Left kidney (tissue), 8 donors: ENCODE data around the gene VPS37B. TPM values are rescaled to one million over a fixed set of nuclear protein-coding genes. Genes with fewer than 3 reads are reported as not detected.
"Not testable (repeated sequence)": the region's sequence is repeated elsewhere in the genome, so short reads cannot be mapped to it uniquely, and the experiment has no call there.

ENCODE experiments used
- DNase-seq: peaks from one replicate; pipeline ENCODE4 v3.0.0-alpha.2; 2013
- long read RNA-seq, 8 donors: transcript quantifications; one replicate each; lab custom pipeline, GENCODE V29; 2026
- polyA plus RNA-seq: library from polyadenylated mRNA; unstranded; fragments of 120-200 nt; gene quantifications from one replicate; pipeline ENCODE4 v1.2.1, GENCODE V29; 2013; ENCODE audit not compliant: insufficient read length

The VPS37B gene, protein sequence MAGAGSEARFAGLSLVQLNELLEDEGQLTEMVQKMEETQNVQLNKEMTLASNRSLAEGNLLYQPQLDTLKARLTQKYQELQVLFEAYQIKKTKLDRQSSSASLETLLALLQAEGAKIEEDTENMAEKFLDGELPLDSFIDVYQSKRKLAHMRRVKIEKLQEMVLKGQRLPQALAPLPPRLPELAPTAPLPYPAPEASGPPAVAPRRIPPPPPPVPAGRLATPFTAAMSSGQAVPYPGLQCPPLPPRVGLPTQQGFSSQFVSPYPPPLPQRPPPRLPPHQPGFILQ
- 23.3 TPM for polyA plus RNA-seq
- long read RNA-seq, donor 1, transcript VPS37B-201 (4 exons, 3,028 nt): major isoform, 21 of 21 reads
- long read RNA-seq, donor 1, partial matches to known transcripts: 0 of 21 reads
- long read RNA-seq, donor 1, other reads (novel, unspliced or antisense): 0 of 21 reads
- long read RNA-seq, donor 2, transcript VPS37B-201 (4 exons, 3,028 nt): major isoform, 15 of 16 reads
- long read RNA-seq, donor 2, partial matches to known transcripts: 0 of 16 reads
- long read RNA-seq, donor 2, other reads (novel, unspliced or antisense): 0 of 16 reads
- long read RNA-seq, donor 3, transcript VPS37B-201 (4 exons, 3,028 nt): major isoform, 11 of 11 reads
- long read RNA-seq, donor 3, partial matches to known transcripts: 0 of 11 reads
- long read RNA-seq, donor 3, other reads (novel, unspliced or antisense): 0 of 11 reads
- long read RNA-seq, donor 4: 0 reads
- long read RNA-seq, donor 5, transcript VPS37B-201 (4 exons, 3,028 nt): major isoform, 15 of 15 reads
- long read RNA-seq, donor 5, partial matches to known transcripts: 0 of 15 reads
- long read RNA-seq, donor 5, other reads (novel, unspliced or antisense): 0 of 15 reads
- long read RNA-seq, donor 6, transcript VPS37B-201 (4 exons, 3,028 nt): major isoform, 16 of 16 reads
- long read RNA-seq, donor 6, partial matches to known transcripts: 0 of 16 reads
- long read RNA-seq, donor 6, other reads (novel, unspliced or antisense): 0 of 16 reads
- long read RNA-seq, donor 7, transcript VPS37B-201 (4 exons, 3,028 nt): major isoform, 19 of 19 reads
- long read RNA-seq, donor 7, partial matches to known transcripts: 0 of 19 reads
- long read RNA-seq, donor 7, other reads (novel, unspliced or antisense): 0 of 19 reads
- long read RNA-seq, donor 8, partial matches to known transcripts: 0 of 3 reads
- long read RNA-seq, donor 8, other reads (novel, unspliced or antisense): 0 of 3 reads

DNA sequence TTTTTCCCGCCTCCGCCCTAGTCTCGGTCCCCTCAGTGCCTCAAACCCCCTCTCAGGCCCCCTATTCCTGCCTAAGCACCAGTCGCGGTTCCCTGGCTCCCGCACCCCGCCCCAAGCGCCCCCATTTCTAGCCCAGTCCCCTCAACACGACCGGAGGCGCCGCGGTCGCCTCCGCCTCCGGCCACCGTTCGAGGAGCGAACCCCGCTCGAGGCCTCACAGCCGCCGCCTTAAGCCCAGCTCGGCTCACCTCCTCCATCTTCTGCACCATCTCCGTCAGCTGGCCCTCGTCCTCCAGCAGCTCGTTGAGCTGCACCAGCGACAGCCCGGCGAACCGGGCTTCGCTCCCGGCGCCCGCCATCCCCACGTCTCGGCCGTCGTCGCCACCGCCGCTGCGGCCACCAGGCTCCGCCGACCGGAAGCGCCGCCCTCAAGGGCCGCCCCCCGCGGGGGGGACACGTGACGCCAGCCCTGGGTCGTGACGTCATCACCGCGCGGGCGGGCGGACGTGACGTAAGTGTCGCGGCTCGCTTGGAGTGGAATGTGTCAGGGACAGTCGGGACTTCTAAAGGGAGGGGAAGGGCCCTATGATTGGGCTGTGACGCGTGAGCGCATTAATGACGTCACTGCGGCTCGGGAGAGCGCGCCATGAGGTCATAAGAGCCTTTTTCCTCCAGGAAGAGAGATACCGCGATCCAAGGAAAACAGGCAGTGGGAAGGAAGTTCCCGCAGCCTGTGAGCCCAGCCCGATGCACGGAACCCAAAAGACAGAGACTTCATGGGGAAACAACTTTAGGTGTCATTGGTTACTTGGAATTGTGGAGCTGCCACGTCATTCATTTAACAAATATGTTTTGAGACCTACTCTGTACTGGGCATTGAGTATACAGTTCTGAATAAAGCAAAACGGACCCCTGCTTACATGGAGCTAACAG, at the start of gene VPS37B:
TSS of gene VPS37B (minus strand) at position 421 of the 933 bp plus-strand sequence. CDS start at position 359, 62 bp downstream.
- peak; percentile 82 for DNase-seq

- no peak for DNase-seq
Measured at GRCh38 chr12:122944605-122945592, 49.0 kb upstream of the VPS37B start.

GRCh38 chr12:122943196-122943595, 47.3 kb upstream of the VPS37B start:
- no peak for DNase-seq

DNA sequence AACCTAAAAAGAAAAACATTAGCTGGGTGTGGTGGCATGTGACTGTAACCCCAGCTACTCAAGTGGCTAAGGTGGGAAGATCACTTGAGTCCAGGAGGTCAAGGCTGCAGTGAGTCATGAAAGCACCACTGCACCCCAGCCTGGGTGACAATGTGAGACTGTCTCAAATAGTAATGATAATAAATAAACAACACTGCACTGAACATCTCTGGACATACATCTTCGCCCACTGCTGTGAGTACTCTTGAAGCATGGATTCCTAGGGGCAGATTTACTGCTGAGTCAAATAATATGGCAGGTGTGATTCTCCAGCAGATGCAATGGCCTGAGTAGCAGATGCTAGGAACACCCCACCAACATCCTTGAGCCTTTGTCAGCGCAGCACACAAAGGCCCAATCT, 46.7 kb upstream of the VPS37B start:
- DNase-seq: no peak

- not testable (repeated sequence) for DNase-seq
Measured at GRCh38 chr12:122941351-122941750, 45.4 kb upstream of the VPS37B start.

- no peak for DNase-seq
Measured at GRCh38 chr12:122939125-122939524, 43.2 kb upstream of the VPS37B start.

DNA sequence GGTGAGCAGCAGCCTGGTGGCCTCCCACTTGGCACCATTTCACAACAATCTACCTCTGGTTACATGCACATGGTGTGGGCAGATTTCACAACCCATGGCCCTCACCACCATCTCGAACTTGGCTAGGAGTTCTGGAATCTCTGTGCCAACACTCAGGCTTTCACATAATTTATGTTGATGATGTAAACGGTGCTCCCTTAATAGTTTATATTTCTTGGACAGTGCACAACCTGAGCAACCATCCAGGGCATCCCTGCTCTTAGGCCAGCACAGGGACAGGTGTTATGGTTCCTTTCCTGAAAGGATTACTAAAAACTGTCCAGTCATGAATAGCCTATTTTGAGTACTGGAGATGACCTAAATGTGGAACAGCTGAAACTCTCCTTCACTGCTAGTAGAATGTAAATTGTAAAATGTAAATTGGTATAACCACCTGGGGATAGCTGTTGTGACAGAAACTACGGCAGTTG, 41.7 kb upstream of the VPS37B start:
- DNase-seq: no peak

DNA sequence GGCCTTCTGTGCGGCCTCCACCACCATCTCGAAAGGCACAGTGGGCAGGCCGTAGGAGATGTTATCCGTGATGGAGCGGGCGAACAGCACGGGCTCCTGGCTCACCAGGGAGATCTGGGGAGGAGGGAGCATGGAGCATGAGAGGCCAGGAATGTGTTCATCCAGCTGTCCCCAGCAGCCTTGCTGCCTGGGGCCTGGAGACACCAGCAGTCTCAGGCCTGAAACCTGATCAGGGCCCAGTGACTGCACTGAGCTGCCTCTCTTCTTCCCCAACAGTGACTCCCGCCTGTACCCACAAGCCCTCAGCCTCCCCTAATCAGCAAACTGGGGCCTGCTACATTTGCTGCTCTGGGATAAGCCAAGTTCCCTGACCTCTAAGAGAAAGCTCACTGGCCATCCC, 39.4 kb upstream of the VPS37B start:
- DNase-seq: no peak

GRCh38 chr12:122934722-122935121, 38.8 kb upstream of the VPS37B start:
- no peak for DNase-seq

- DNase-seq: no peak
Measured at GRCh38 chr12:122932207-122932606, 36.3 kb upstream of the VPS37B start.

GRCh38 chr12:122929812-122930211, 33.9 kb upstream of the VPS37B start:
- DNase-seq: no peak

DNA sequence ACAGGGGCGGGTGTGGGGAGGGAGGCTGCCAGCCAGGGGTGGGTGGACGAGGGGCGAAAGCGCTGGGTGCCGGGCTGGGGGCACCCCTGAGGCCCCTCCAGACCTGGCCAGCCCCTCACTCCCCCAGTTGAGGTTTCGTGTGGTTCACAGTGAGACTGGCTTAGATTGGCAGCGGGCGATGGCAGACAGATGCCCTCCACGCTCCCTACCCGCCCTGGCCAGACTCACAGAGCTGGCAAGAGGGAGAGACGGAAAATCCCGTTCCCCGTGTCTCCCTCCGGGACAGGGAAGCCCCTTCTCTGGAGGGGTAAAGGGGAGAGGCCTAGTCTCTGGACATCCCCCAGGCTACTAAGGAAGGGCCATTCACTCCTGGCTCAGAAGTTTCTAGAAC, 33.2 kb upstream of the VPS37B start:
- DNase-seq: no peak

DNA sequence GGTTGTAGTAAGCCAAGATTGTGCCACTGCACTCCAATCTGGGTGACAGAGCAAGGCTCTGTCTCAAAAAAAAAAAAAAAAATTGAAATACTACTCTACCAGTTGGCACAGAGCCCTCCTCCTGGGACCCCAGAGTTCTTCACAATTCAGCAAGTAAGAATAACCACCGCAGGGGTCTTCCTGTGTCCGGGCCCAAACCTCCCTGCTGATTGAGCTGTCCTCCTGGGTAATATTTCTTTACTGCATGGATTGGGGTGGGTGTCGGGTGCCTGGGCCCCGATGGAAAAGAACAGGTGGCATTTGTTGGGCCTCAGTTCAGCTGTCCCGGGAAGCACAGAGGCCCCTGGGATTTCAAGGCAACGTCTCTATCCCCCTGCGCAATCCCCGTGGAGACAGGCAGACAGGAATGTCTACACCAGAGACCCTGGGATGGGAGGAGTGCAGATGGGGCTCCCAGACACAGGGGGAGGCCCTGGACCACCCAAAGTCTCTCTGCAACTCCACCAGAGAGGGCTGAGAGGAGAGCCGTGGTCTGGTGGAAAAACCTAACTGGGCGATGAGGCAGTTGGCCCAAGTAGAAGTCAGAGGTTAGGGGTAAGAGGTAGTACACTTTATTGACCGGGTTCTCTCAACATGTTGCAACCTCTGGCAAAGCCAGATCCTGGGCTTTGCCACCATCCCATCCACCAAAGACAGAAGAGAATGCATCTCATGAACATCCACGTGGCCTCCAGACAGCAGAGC, 32.7 kb upstream of the VPS37B start:
- DNase-seq: no peak

DNA sequence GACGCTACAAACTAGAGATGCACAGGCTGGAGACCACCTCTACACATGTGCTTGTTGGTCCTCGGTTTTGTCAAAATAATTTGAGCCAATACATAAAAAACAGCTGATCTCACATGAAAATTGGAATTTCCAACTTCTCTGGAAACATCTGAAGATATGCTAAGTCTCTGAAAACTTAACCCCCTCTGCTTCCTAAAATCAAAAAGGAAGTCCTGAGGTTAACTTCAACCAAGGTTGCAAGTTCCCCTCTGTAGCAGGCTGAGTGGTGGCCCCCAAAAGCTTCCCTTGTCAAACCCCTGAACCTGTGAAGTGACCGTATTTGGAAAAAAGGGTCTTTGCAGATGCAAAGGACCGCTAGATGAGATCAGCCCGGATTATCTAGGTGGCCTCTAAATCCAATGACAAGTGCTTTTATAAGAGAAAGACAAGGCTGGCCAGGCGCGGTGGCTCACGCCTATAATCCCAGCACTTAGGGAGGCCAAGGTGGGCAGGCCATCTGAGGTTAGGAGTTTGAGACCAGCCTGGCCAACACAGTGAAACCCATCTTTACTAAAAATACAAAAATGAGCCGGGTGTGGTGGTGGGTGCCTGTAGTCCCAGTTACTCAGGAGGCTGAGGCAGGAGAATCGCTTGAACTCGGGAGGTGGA, 32.0 kb upstream of the VPS37B start:
- DNase-seq: no peak

DNA sequence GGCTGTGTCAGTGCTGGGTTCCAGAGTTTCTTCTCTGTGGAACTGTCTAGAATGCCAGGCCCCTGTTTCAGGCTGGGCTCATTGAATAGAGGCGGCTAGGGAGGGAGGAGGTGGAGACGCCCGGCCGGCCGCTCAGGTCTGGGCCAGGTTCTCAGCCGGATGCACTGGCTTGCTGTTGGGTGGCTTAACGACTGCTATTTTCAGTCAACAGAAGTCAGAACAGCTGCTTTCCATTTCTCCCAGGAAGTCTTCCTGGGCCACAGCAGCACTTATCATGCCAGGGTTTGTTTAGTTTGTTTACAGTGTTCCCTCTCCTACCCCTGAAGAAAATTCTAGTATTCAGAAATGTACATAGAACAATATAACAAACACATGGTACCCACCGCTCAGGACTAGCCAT, 26.0 kb upstream of the VPS37B start:
- no peak for DNase-seq

GRCh38 chr12:122920687-122921086, 24.8 kb upstream of the VPS37B start:
- DNase-seq: no peak

DNA sequence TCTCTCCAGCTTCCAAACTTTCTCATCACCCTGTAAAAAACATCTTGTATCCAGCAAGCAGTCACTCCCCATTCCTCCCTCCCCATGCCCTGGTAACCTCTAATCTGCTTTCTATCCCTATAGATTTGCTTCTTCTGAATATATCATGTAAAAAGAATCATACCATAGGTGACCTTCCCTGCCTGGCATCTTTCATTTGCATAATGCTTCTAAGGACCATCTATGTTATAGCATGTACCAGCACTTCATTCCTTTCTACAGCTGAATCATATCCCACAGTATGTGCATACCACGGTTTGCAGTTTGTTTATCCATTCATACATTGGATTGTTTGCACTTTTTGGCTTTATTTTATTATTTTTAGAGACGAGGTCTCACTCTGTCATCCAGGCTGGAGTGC, 22.9 kb upstream of the VPS37B start:
- no peak for DNase-seq

DNA sequence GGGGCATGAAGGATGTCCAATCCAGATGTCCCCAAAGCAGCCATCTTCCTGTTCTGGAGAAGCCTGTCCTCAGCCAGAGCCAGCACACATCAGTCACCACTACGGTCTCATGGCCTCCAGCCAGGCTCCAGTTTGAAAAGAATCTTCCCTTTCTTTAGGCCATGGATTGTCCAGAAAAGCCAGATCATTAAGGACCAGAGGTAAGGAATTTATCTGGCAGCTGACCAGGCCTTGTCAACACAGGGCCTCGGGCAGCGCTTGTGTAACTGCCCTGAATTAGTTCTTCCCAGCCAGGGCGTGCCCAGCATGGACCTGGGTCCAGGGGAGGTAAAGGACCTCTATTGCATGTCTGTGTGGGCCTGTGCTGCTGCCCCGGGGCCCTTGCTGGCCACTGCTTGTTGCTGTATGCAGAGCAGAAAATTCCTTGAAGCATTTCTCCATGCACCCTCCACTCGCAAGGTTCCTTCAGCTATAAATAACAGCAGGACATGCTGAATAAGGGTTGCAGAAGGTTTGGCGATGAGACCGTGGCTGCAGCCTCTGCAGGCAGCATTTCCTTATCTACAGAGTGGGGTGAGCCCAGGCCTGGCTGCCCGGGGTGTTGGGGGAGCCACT, 21.7 kb upstream of the VPS37B start:
- no peak for DNase-seq
